ENCODE data around the gene IL17RA.

DNA sequence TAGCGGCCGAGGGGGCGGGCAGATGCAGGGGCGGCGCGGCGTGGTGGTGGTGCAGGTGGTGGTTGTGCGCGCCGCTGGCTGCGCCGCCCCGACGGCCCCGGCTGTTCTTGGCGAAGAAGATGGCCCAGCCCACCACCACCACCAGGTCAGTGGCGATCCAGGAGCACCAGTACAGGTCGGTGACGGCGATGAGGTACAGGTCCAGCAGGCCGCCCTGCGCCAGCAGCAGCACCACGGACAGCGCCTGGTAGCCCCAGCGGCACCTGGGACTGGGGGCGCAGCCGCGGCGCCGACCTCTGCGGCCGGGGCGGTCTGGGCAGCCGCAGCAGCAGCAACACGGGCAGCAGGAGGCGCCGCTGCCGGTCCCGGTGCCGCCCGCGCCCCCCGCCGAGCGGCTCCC lies 35.5 kb downstream of the IL17RA start:
- TF ChIP-seq, protein P1, sequence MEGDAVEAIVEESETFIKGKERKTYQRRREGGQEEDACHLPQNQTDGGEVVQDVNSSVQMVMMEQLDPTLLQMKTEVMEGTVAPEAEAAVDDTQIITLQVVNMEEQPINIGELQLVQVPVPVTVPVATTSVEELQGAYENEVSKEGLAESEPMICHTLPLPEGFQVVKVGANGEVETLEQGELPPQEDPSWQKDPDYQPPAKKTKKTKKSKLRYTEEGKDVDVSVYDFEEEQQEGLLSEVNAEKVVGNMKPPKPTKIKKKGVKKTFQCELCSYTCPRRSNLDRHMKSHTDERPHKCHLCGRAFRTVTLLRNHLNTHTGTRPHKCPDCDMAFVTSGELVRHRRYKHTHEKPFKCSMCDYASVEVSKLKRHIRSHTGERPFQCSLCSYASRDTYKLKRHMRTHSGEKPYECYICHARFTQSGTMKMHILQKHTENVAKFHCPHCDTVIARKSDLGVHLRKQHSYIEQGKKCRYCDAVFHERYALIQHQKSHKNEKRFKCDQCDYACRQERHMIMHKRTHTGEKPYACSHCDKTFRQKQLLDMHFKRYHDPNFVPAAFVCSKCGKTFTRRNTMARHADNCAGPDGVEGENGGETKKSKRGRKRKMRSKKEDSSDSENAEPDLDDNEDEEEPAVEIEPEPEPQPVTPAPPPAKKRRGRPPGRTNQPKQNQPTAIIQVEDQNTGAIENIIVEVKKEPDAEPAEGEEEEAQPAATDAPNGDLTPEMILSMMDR (optimal IDR thresholded peaks at IDR 0.05 in 1 of 3, IDR thresholded peaks at IDR 0.05 in 1 of 3, conservative IDR thresholded peaks at IDR 0.05 in 1 of 3; ENCODE audit: extremely low read depth in 1 of 3, insufficient read depth in 2 of 3, low read length in 3 of 3): no peak
- no peak for TF ChIP-seq EZH2 (IDR thresholded peaks at IDR 0.05; ENCODE audit: low read length)

Measured in keratinocyte (primary cell).